Stomach smooth muscle (tissue), 2 donors: ENCODE results near the gene ATP5F1C.
"Not testable (repeated sequence)": the region's sequence is repeated elsewhere in the genome, so short reads cannot be mapped to it uniquely, and the experiment has no call there.

ENCODE experiments used
- H3K27ac ChIP-seq: one replicate; pipeline ENCODE4 v1.7.0; 2013; ENCODE audit warnings: mild to moderate bottlenecking, low read length, inconsistent platforms
- H3K27me3 ChIP-seq, 2 donors: one replicate each; pipeline ENCODE4 v1.7.0; 2013; ENCODE audit warnings: low read length in 2 of 2; ENCODE audit not compliant: insufficient read depth in 2 of 2, control insufficient read depth in 1 of 2
- H3K36me3 ChIP-seq, 2 donors: one replicate each; pipeline ENCODE4 v1.7.0; 2013; ENCODE audit warnings: low read length in 2 of 2; ENCODE audit not compliant: control insufficient read depth in 2 of 2, insufficient read depth in 2 of 2
- H3K4me1 ChIP-seq: one replicate; pipeline ENCODE4 v1.7.0; 2013; ENCODE audit warnings: low read length; ENCODE audit not compliant: control insufficient read depth, insufficient read depth
- H3K4me3 ChIP-seq, 2 donors: one replicate each; pipeline ENCODE4 v1.7.0; 2013; ENCODE audit warnings: low read length in 2 of 2
- H3K9ac ChIP-seq, 2 donors: one replicate each; pipeline ENCODE4 v1.7.0; 2013; ENCODE audit warnings: low read length in 2 of 2, mild to moderate bottlenecking in 1 of 2
- H3K9me3 ChIP-seq, 2 donors: one replicate each; pipeline ENCODE4 v1.7.0; 2013; ENCODE audit warnings: low read length in 2 of 2; ENCODE audit not compliant: control insufficient read depth in 2 of 2
- donor health status: healthy.
- donor health status: Pancreatic carcinoma.

ATP5F1C gene

DNA sequence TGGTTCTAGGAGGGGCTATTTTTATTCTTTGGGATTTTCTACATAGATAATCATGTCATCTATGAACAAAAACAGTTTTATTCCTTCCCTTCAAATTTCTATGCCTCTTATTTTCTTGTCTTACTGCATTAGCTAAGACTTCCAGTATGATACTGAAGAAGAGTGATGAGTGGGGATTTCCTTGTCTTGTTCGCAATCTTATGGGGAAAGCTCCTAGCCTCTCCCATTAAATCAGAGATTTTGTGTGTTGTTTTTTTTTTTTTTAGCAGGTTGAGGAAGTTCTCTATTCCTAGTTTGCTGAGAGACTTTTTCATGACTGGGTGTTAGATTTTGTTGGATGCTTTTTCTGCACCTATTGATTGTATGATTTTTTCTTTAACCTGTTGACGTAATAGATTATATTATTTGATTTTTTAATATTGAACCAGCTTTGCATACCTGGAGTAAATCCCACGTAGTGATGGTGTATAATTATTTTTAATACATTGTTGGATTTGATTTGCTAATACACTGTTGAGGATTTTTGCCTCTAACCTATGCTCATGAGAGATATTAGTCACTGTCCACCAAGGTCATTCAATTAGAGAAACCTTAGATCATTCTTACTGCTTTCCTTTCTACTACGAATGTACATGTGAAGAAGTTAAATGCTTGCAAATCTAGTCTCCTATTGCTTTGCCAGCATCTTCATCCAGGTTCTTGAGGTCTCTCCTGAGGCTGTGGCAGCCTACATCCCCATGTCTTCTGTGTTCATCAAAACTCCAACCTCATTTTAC lies 6.5 kb downstream of the ATP5F1C start:
- peaks cover 5% of the 10 kb centered on the region for H3K4me1 ChIP-seq
- peaks cover 10 to 15% of the 10 kb centered on the region in 2 donors for H3K36me3 ChIP-seq
- H3K9me3 ChIP-seq, result no peaks in the 10 kb centered on the region
- no peak overlapping the region for H3K4me3 ChIP-seq
- no peak overlapping the region for H3K9ac ChIP-seq
- no peaks in the 10 kb centered on the region for H3K27me3 ChIP-seq
- no peak overlapping the region for H3K27ac ChIP-seq

DNA sequence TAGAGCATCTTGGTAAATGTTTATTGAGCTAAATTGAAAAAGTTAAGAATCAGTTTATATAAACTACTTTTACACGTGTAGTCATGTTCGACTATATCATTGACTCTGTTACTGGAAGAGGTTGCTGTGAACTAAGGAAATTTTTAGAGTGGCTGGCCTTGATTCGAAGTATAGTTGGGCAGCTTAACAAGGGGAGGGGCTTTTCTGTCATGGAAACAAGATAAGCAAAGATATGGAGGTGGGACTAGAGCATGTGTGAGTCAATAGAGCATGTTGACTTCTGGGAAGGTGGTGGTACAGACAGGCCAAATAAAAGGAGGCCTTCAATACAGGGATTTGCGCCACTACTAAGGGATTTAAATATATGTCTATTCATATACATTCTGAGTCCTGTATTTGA lies 7.6 kb downstream of the ATP5F1C start:
- Histone ChIP-seq H3K36me3 (peaks cover 17 to 18% of the 10 kb centered on the region in 2 donors), H3K9ac (no peak overlapping the region), H3K4me3 (no peak overlapping the region), H3K27me3 (no peaks in the 10 kb centered on the region), H3K4me1 (peaks cover 1% of the 10 kb centered on the region), H3K27ac (no peak overlapping the region), H3K9me3 (no peaks in the 10 kb centered on the region)

DNA sequence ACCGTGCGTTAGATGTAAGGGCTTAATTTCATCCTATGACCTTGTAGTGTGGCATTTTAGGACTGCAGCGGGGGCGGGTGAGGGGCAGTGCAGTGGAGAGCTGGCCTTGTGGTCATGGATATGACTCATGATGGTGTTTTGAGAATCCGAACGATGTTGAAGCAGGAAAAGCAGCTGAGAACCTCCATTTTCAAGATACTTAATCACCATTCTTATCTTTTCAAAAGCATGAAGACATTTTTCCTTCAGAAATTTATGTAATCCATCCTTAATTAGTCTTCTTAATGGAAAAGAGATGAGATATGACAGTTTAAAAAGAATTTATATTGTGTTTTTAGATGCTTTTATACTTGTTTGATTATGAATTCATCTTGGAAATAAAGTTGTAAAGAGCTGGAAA lies 9.6 kb downstream of the ATP5F1C start:
- H3K9ac ChIP-seq, result no peak overlapping the region
- H3K36me3 ChIP-seq, result peaks cover 28 to 37% of the 10 kb centered on the region in 2 donors
- no peak overlapping the region for H3K4me3 ChIP-seq
- H3K27me3 ChIP-seq, result no peaks in the 10 kb centered on the region
- H3K9me3 ChIP-seq, result no peaks in the 10 kb centered on the region
- no peak overlapping the region for H3K27ac ChIP-seq
- H3K4me1 ChIP-seq, result no peaks in the 10 kb centered on the region

DNA sequence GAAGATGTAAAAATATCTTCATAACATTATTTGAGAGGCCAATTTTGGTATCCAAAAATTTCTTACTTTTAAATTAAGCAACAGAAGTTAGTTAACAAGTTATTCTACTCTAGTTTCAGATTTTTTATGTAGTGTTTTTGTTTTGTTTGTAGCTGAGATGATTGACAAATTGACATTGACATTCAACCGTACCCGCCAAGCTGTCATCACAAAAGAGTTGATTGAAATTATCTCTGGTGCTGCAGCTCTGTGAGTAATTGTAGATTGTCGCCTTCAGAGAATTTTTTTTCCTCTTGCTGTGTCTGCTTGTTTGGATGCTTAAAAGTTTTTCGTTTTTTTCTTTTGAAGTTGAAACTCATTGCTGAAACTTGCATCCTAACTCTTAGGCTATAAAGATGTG lies 14.6 kb downstream of the ATP5F1C start:
- Histone ChIP-seq H3K4me1 (no peaks in the 10 kb centered on the region), H3K36me3 (peaks cover 47 to 61% of the 10 kb centered on the region in 2 donors), H3K9ac (no peak overlapping the region), H3K4me3 (no peak overlapping the region), H3K9me3 (no peaks in the 10 kb centered on the region), H3K27ac (no peak overlapping the region), H3K27me3 (no peaks in the 10 kb centered on the region)

DNA sequence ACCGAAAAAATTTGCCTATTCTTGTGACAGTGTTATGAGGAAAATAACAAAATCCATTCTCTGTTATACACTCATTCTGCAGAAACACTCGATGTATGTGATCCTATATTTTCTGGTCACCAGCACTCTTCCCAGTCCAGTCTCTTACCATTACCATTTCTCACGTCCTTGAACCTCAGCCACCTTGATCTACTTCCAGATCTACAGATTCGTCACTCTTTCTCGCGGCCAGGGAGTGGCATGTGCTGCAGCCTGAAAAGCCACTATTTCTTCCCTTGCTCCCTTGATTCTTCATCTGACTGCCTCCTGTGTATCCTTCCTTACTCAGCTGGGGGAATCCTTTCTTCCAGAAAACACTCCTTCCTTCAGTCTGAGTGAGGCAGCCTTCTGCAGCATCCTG lies 16.2 kb downstream of the ATP5F1C start:
- Histone ChIP-seq H3K4me1 (no peaks in the 10 kb centered on the region), H3K27me3 (no peaks in the 10 kb centered on the region), H3K4me3 (no peak overlapping the region), H3K9ac (no peak overlapping the region), H3K27ac (no peak overlapping the region), H3K9me3 (no peaks in the 10 kb centered on the region), H3K36me3 (peaks cover 45 to 63% of the 10 kb centered on the region in 2 donors)

DNA sequence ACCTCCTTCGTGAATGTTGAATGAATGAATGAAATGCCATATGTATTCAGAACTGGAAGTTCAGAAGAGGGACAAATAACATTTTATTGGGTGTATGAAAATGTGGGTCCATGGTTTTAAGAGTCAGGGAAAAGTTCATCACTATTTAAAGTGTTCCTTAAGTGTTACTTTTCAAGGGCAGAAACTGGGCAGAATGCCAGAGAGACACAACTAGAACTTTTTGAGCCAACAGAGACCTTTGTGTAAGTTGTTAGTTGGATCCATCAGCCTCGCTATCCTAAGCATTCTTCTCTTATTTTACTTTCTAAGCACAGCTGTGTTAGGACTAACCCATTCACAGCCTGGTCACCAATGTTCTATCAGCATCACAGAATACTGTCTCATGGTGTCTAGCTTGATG lies 16.8 kb downstream of the ATP5F1C start:
- H3K36me3 ChIP-seq, result peaks cover 43 to 58% of the 10 kb centered on the region in 2 donors
- H3K27ac ChIP-seq, result no peak overlapping the region
- no peaks in the 10 kb centered on the region for H3K9me3 ChIP-seq
- no peak overlapping the region for H3K9ac ChIP-seq
- no peaks in the 10 kb centered on the region for H3K4me1 ChIP-seq
- no peaks in the 10 kb centered on the region for H3K27me3 ChIP-seq
- no peak overlapping the region for H3K4me3 ChIP-seq

DNA sequence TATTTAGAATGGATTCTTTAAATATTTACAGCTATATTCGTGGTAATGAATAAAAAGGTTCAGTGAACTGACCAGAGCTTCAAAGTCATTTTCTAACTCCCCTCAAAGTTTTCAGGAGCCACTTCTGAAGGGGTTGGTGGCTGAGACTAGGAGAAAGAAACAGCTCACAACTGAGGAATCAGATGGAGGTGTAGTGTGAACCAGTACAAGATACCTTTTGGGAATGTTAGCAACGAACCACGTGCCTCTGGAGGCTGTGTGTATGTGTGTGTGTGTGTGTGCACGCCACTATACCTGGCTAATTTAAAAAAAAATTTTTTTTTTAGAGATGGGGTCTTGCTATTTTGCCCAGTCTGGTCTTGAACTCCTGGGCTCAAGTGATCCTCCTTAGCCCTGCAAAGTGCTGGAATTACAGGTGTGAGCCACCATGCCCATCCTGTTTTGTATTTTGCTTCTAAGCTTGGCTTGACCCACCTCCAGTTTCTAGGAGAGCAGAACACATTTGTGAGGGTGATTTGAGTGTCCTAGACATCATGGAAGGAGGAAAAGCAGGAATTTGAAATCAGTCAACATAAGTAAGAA lies 20.8 kb downstream of the ATP5F1C start:
- Histone ChIP-seq H3K27me3 (no peaks in the 10 kb centered on the region), H3K36me3 (peaks cover 23 to 24% of the 10 kb centered on the region in 2 donors)

DNA sequence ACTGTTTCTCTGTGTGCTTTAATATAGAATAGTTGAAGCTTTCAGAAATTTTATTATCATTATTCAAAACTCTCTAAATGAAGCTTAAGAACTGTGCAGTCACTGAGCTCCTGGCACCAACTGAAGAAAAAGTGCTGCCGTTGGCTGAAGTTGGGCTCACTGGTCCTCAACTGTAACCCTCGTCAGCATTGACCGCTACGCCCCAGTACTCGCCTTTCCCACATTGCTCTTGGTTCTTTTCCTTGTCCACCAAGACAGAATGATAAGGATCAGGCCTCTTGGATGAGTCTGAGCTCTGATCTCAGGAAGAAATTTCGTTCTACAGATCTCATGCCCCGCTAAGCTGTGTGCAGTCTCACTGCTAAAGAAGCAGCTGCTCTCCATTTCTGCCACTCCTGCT lies 22.5 kb downstream of the ATP5F1C start:
- Histone ChIP-seq H3K27me3 (no peaks in the 10 kb centered on the region), H3K4me3 (no peak overlapping the region), H3K27ac (no peak overlapping the region), H3K36me3 (peaks cover 9% of the 10 kb centered on the region in 2 donors), H3K9me3 (no peaks in the 10 kb centered on the region), H3K4me1 (no peaks in the 10 kb centered on the region), H3K9ac (no peak overlapping the region)

More for the DNA sequence above, 20.8 kb downstream of the ATP5F1C start:
- H3K4me3 ChIP-seq, result no peak overlapping the region
- H3K9me3 ChIP-seq, result no peaks in the 10 kb centered on the region
- no peak overlapping the region for H3K9ac ChIP-seq
- no peaks in the 10 kb centered on the region for H3K4me1 ChIP-seq
- no peak overlapping the region for H3K27ac ChIP-seq

DNA sequence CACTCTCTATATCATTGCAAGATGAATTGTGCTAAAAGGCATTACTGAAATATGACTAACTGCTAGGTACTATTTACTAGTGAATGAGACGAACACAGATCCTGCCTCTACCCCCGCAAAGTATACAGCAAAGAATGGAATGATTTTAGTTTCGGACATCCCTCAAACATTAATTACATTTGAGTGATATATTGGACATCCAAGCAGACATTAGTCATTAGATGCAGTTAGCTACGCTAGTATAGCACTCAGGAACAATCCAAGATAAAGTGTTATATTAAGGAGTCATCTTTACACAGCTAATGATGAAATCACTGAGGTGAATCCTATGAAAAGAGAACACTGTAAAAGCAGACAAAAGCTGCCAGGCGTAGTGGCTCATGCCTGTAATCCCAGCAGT lies 23.0 kb downstream of the ATP5F1C start:
- Histone ChIP-seq H3K4me1 (no peaks in the 10 kb centered on the region), H3K9me3 (no peaks in the 10 kb centered on the region), H3K36me3 (peaks cover 9% of the 10 kb centered on the region in 2 donors), H3K27ac (no peak overlapping the region), H3K4me3 (no peak overlapping the region), H3K9ac (no peak overlapping the region), H3K27me3 (no peaks in the 10 kb centered on the region)

DNA sequence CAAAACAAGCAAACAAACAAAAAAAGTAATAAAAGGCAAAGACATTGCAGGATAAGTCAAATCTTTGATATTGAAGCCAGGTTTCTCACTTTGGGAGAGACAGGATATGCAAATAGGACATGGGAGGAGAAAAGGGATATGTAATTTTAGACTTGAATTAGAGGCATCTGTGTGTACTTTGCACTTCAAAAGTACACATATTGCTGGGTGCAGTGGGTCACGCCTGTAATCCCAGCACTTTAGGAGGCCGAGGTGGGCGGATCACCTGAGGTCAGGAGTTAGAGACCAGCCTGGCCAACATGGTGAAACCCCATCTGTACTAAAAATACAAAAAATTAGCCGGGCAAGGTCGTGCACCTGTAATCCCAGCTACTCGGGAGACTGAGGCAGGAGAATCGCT lies 23.8 kb downstream of the ATP5F1C start:
- H3K4me1 ChIP-seq, H3K36me3 ChIP-seq, H3K27ac ChIP-seq, H3K4me3 ChIP-seq, H3K9ac ChIP-seq, H3K27me3 ChIP-seq, H3K9me3 ChIP-seq: not testable (repeated sequence)

DNA sequence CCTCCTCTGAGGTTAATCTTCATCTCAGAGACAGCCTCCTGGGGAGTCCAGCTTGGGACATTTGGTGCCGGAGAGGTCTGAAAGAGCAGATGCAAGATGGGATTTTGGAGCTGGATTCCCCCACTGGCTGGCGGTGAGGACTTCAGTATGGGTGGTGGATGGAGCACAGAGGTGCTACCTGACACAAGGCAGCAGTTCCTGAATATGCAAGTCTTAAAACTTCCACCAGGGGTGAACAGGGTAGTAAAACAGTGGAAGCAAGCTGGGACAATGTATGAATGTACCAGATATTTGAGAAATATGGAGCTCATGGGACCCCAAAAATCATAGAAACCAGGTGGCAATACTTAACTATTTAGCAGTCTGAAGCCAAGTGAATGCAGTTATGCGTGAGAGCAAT lies 25.5 kb downstream of the ATP5F1C start:
- Histone ChIP-seq H3K4me3 (no peak overlapping the region), H3K27ac (no peak overlapping the region), H3K4me1 (peaks cover 3% of the 10 kb centered on the region), H3K36me3 (peaks cover 2 to 3% of the 10 kb centered on the region in 2 donors), H3K9me3 (no peaks in the 10 kb centered on the region), H3K9ac (no peak overlapping the region), H3K27me3 (no peaks in the 10 kb centered on the region)
